Epithelial cell of prostate (primary cell): ENCODE data around the gene YPEL5.

ENCODE experiments used
- DNase-seq: peaks from one replicate; pipeline ENCODE4 v3.0.0-alpha.2; 2011; ENCODE audit warnings: low read depth, low spot score
- H3K27ac ChIP-seq: fragments of 450-650 bp; 2 replicates; pipeline ENCODE4 v1.5.1; 2017; ENCODE audit warnings: mild to moderate bottlenecking

The YPEL5 gene

DNA sequence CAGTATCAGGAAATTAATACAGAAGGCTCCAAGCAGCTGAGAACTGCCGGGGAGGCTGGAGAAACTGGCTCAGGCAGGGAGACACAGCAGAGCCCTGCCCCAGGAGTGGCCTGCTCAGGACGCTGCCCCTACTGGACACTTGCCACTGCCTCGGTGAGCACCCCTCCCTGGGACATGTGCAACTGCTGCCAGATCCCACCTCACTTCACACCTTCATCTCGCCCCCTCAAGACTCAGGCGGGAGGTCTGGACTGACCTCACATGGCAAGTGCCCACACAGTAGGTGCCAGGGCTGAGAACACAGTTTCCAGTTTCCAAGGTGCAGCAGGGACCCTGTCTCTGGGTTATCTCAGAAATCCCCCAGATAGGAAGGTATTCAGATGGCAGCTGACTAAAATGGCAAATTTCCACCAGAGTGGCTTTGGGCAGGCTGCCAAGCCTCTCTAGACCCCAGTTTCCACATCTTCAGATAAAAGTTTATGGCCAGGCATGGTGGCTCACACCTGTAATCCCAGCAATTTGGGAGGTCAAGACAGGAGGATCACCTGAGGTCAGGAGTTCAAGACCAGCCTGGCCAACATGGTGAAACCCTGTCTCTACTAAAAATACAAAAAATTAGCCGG lies 50.9 kb downstream of the YPEL5 start:
- DNase-seq, result no peak
- H3K27ac ChIP-seq, result no peak overlapping the region

DNA sequence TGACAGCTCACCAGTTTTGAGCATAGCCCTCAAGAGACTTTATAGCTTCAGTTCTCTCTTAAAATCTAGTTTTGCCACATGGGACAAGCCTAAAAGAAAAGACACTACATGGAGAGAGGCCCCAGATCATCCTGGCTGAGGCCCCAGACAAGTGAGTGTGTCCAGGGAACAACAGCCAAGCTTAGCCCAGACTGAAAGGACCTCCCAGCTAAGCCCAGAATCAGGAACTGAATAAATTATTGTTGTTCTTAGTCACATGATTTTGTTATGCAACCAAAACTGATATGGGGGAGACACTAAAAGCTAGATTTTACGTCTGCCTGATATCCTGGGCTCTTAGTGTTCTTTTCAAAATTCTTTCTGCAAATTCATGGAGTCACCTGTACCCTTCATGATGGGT lies 55.2 kb downstream of the YPEL5 start:
- H3K27ac ChIP-seq, result no peak overlapping the region
- DNase-seq, result no peak

DNA sequence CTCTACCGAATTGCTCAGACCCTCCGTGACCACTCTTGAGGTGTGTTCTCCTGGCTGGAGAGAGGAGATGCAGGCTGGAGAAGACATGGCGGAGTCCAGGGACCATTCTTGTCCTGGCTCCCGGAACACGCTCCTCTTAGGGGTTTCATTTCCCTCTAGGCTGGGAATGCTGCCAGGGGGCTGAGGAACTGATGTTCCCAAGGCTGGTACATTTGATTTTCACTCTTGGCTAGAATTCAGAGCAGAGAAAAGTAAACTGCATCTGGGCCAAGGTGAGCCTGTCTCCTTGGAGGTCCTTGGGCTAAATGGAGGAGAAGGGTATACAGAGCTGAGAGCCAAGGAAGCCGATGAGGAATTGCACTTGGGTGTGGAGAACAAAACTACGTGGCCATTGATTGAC lies 56.3 kb downstream of the YPEL5 start:
- DNase-seq, result no peak
- no peak overlapping the region for H3K27ac ChIP-seq

DNA sequence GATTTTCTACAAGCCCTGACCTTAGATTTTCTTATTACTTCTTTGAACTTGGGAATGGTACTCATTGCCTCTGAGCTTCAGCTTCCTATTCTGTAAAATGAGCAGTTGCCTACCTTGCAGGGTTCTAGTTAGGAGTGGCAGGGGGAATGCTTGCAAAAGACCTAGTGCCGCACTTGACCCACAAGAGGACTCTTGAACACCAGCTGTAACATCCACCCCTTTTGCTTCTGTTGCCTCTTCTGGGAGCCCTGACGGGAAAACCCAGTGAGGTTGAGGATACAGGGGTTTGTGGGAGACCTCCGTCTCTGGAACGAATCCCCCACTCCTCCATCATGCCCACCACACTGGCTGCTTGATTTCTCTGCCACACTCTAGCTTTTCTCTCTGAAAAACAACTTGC lies 57.5 kb downstream of the YPEL5 start:
- DNase-seq, result no peak
- H3K27ac ChIP-seq, result no peak overlapping the region

DNA sequence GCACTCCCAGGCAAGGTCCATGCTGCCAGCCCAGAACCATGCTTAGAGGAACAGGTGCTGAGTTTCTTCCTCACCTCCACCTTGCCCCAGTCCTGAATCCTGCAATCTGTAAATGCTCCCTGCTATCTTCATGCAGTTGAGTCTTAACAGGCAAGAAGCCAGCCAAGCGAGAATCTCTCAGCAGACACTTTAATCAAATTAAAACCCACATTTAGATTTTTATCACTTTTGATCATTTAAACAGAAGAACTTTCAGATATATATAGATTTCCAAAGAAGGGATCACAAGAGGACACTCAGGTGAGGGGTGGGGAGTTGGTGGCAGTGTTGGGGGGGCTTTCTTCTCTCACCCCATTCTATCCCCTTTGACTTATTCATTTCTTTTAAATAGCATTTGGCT lies 58.6 kb downstream of the YPEL5 start:
- no peak for DNase-seq
- H3K27ac ChIP-seq, result no peak overlapping the region

DNA sequence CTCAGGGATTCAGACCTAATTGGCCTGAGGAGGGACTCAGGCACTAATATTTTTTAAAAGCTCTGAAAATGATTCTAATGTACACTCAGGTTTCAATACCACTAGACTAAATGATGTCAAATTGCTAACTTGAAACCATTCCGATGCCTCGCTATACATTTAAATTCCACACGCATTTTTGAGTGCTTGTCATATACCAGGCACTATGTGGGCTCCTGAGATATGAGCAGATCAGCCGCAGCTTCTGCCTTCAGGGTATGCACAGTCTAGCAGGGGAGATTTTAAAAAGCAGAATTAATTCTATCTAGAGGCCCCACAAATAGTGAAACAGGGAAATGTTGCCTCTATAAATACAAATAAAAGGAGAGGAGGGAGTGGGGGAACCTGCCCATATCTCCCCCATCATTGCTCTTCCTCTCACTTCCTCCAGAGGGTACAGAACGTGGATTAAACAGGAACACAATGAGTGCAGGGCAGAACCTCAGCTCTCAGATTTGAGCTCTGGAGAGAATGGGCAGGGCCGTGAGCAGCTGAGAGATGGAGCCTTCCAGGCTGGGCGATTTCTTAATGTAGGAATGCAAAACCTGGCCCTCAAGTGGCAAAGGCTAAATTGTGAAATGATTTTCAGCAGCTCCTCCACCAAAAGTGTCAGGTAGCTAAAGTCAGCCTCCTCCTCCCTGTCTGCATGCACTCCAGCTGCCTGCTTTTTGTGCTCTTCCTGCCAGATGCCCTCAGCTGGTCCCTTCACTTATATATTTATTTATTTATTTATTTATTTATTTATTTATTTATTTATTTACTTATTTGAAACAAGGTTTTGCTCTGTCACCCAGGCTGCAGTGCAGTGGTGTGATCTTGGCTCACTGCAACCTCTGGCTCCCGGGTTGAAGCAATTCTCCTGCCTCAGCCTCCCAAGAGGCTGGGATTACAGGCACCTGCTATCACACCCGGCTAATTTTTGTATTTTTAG lies 59.9 kb downstream of the YPEL5 start:
- no peak overlapping the region for H3K27ac ChIP-seq
- DNase-seq, result no peak

DNA sequence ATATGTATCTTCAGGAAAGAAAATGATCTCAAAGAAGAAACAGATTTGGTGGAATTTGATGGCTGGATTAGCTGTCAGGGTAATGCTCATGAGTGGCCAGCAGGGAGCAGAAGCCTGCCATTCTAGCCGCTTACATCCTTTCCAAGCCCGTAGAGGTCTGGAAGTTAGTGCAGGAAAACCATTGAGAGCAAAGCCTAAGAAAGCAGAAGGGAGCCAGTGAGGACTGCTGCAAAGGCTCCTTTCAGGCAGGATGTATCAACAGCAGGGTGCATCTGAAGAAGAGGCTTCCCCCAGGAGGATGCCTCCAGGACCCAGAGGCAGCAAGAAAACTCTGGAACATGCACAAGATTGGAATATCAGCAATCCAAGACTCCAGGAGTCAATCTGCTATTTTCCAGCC lies 61.6 kb downstream of the YPEL5 start:
- DNase-seq, result no peak
- no peak overlapping the region for H3K27ac ChIP-seq

DNA sequence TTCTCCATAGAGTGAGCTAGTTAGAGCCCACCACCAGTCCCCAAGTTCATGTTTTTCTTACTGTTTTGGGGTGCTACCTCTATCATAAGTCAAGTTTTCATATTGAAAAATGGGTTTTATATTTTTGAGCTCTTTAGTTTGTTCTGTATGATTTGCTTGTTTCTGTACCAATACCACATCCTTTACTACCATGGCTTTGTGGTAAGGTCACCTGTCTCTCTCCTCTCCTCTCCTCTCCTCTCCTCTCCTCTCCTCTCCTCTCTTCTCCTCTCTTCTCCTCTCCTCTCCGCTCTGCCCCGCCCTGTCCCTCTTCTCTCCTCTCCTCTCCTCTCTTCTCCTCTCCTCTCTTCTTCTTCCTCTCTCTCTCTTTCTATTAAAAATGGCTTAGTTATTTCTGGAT lies 62.4 kb downstream of the YPEL5 start:
- DNase-seq, result no peak
- H3K27ac ChIP-seq, result no peak overlapping the region
